IMR-90 (cell line): ENCODE measurements around the gene ABCA10.

Source experiments
- BHLHE40 ChIP-seq: fragments of 150-350 bp; IDR thresholded peaks from 2 replicates; pipeline ENCODE4 v1.6.1; 2016; ENCODE audit warnings: mild to moderate bottlenecking, low read depth, low read length
- CEBPB ChIP-seq: IDR thresholded peaks from 2 replicates; pipeline ENCODE4 v1.6.1; 2012; ENCODE audit warnings: low read depth, low read length, improper control_type of control experiment
- CTCF ChIP-seq: conservative IDR thresholded peaks from 2 replicates; pipeline ENCODE4 v1.5.1; 2012; ENCODE audit warnings: mild to moderate bottlenecking, low read depth, low read length, improper control_type of control experiment
- ELK1 ChIP-seq: fragments of 150-350 bp; IDR thresholded peaks from 2 replicates; pipeline ENCODE4 v1.6.1; 2016; ENCODE audit warnings: low read depth, mild to moderate bottlenecking, low read length, moderate library complexity, borderline replicate concordance
- FOS ChIP-seq: fragments of 150-350 bp; IDR thresholded peaks from 2 replicates; pipeline ENCODE4 v1.6.1; 2016; ENCODE audit warnings: low read depth, low read length
- MAFK ChIP-seq: IDR thresholded peaks from 2 replicates; pipeline ENCODE4 v1.6.1; 2012; ENCODE audit warnings: low read depth, low read length, improper control_type of control experiment
- NFE2L2 ChIP-seq: fragments of 150-350 bp; IDR thresholded peaks from 2 replicates; pipeline ENCODE4 v1.6.1; 2016; ENCODE audit warnings: low read depth, mild to moderate bottlenecking, low read length
- POLR2A ChIP-seq: IDR thresholded peaks from 2 replicates; pipeline ENCODE4 v1.6.1; 2012; ENCODE audit warnings: mild to moderate bottlenecking, low read depth, low read length
- RAD21 ChIP-seq: IDR thresholded peaks from 2 replicates; pipeline ENCODE4 v1.6.1; 2012; ENCODE audit warnings: low read length, improper control_type of control experiment
- RCOR1 ChIP-seq: IDR thresholded peaks from 2 replicates; pipeline ENCODE4 v1.6.1; 2012; ENCODE audit warnings: mild to moderate bottlenecking, low read length, improper control_type of control experiment; ENCODE audit not compliant: insufficient replicate concordance

- TF ChIP-seq NFE2L2 (no peak), CTCF (no peak), RCOR1 (no peak), ELK1 (no peak), BHLHE40 (no peak), MAFK (no peak), POLR2A (no peak), CEBPB (no peak), FOS (no peak), RAD21 (no peak)
Measured at GRCh38 chr17:69222707-69223258, 5.8 kb downstream of the ABCA10 start.
